MM.1S (cell line): ENCODE results near the gene AP2A1.

Experiments
- EZH2 ChIP-seq: fragments of 300-600 bp; sonication (generic); optimal IDR thresholded peaks from 2 replicates; pipeline ENCODE3; 2017; ENCODE audit warnings: low read depth, mild to moderate bottlenecking, antibody characterized with exemption, low read length, mixed read lengths
- EZH2phosphoT487 ChIP-seq: fragments of 300-600 bp; sonication (generic); IDR thresholded peaks from 2 replicates; pipeline ENCODE4 v1.6.1; 2018; ENCODE audit warnings: antibody characterized with exemption, low read length
- TF ChIP-seq, protein P1 (sequence below): fragments of 300-600 bp; sonication (generic); IDR thresholded peaks from 2 replicates; pipeline ENCODE4 v1.5.1; 2016; ENCODE audit warnings: antibody characterized with exemption, low read length, mixed read lengths

DNA sequence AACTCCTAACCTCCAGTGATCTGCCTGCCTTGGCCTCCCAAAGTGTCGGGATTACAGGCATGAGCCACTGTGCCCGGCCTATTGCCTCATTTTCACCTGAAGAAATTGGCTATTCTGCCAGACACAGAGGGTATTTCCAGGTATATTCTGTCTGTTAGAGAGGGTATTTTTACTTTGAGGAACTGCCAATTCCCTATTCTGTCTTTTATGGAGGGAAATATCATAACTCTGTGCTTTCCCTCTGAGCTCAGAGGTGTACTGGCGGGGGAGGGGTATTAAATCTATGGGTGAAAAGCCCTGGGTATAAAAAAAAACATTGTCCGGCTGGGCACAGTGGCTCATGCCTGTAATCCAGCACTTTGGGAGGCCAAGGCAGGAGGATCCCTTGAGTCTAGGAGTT is 28.5 kb upstream of the AP2A1 start:
- TF ChIP-seq, protein P1, sequence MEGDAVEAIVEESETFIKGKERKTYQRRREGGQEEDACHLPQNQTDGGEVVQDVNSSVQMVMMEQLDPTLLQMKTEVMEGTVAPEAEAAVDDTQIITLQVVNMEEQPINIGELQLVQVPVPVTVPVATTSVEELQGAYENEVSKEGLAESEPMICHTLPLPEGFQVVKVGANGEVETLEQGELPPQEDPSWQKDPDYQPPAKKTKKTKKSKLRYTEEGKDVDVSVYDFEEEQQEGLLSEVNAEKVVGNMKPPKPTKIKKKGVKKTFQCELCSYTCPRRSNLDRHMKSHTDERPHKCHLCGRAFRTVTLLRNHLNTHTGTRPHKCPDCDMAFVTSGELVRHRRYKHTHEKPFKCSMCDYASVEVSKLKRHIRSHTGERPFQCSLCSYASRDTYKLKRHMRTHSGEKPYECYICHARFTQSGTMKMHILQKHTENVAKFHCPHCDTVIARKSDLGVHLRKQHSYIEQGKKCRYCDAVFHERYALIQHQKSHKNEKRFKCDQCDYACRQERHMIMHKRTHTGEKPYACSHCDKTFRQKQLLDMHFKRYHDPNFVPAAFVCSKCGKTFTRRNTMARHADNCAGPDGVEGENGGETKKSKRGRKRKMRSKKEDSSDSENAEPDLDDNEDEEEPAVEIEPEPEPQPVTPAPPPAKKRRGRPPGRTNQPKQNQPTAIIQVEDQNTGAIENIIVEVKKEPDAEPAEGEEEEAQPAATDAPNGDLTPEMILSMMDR = no peak
- no peak for TF ChIP-seq EZH2
- TF ChIP-seq EZH2phosphoT487 = no peak
